HG02840 (cell line): ENCODE results near the gene GPR4.

Experiments
- ATAC-seq: cut with Tn5 transposase; IDR thresholded peaks from one replicate; pipeline ENCODE4 v1.9.1; 2021; ENCODE audit warnings: mild to moderate bottlenecking, moderate library complexity, moderate number of reproducible peaks; ENCODE audit not compliant: unreplicated experiment, low FRiP score

GPR4 gene

DNA sequence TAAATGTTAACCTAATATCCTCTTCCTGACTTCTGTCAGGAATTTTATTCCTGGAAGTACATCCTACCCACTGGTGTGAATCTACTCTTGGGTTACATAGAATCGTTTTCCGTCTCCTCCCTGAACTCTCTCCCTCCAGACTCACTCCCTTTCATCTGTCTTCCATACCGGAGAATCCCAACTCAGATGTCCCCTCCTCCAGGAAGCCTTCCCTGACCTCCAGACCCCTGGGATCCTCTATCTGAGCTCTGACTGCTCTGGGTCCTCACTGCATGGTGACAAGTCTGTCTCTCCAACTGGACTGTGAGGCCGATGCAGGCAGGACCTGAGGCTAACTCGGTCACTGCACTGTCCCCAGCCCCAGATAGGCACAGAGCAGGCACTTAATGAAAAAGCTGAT is 42.0 kb downstream of the GPR4 start:
- no peak for ATAC-seq

DNA sequence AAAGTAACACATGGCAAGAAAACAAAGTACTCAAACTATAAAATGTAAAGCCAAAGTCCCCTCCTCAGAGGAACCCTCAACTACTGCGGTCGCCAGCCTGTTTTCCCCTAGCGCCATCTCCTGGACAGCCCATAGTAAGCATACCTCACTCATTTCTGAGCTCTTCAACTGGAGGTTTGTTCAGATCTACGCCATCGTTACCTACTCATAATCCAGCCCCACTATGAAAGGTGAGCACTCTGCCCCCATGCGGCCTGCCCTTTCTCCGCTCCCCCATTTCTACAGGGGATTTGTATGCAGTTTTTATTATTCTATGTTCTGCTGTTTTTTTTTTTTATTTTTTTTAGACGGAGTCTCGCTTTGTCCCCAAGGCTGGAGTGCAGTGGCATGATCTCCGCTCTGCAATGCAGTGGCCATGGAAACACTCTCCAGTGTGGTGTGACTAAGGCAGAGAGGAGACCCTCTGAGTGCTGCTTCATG is 43.6 kb downstream of the GPR4 start:
- no peak for ATAC-seq

DNA sequence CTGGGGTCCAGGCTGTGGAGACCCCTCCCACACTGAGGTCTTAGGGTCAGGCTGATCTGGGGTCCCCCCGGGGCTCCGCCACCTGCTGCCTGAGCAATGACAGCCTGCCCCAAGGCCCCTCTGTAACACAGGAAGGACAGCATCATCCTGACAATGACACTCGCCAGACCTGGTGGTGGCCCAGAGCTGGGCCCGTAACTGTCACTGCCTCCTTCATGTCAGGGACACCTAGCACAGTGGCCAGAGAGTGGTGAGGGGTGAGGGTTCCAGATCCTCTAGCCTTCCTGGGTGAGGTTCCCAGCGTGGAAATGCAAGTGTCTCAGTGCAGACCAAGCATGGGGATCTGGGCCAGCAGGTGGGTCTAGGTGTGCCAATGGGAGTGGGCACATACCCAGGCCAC is 45.2 kb downstream of the GPR4 start:
- no peak for ATAC-seq

DNA sequence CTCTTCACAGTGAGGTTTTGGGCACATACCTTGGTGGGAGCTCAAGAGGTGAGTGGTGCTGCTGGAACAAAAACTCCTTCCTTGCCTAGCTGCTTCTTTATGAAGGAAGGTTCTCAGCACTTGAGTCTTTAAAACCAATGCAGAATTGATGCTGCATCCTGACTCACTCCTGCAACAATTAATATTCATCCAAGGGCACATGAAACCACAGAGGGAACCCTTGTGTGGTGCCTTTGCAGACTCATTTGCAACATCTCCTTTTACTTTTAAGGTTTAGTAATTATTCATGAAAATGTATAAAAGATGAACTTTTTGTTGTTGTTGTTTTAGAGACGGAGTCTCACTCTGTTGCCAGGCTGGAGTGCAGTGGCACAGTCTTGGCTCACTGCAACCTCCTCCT is 47.5 kb downstream of the GPR4 start:
- ATAC-seq: no peak

DNA sequence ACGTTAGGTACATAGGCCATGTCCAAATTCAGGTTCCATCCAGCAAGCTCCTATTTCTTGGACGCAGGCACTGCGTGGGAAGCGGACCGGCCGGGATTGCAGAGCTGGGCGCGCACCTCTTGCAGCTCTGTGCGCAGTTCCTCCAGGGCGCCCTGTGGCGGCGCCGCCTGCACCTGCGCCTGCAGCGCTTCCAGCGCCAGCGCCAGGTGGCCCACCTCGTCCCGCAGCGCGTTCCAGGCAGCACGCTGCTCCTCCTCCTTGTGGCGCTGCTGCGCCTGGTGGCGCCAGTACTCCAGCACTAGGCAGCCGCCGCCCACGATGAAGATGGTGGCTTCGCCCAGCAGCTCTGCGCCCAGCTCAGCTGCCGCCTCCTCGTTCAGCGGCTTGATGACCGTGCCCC is 48.5 kb downstream of the GPR4 start:
- ATAC-seq: no peak

DNA sequence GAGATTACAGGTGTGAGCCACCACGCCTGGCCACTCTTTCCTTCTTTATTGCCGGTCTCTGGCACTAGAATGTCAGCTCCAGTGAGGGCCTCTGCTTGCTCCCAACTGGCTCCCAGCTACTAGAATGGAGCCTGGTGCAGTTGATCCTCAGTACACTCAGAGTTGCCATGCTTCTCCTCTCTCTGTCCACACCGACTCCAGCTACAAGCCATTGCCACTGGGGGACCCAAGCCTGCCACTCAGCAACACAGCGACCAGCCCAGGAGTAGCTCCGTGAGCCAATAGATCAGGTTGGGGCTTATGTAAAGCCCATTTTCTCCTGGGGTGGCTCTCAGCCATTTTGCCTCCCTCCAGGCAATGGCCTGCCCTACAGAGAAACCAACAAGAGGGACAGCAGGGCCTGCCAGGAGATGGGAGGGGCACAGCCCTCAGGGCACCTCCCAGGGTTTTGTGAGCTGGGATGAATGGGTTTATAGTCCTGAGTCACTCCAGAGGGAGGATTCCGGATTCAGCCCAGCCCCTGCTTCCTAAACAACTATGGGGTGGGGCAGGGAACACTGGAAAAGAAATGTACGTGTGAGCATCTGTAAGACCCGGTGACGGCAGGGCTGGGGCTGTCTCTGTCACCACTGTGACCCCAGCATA is 53.9 kb downstream of the GPR4 start:
- ATAC-seq: no peak

DNA sequence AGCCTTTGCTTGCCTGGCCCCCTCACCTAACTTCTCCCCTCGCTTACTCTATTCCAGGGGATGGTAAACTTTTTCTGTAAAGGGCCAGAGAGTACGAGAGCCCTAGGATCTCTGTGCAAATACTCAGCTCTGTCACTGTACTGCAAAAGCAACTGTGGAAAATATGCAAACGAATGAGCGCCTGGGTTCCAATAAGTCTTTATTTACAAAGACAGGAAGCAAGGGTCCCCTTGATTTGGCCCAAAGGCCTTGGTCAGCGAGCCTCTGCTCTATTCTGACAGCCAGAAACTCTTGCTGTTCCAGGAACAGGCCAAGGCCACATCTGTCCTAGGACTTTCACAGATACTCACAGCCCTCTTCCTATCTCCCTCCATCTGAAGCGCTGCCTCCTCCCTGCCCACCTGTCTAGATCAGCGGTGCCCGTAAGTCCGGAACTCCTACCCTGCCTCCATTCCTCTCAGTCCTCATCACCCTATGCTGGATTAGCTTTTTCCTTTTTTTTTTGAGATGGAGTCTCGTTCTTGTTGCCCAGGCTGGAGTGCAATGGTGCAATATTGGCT is 54.7 kb downstream of the GPR4 start:
- ATAC-seq: no peak

DNA sequence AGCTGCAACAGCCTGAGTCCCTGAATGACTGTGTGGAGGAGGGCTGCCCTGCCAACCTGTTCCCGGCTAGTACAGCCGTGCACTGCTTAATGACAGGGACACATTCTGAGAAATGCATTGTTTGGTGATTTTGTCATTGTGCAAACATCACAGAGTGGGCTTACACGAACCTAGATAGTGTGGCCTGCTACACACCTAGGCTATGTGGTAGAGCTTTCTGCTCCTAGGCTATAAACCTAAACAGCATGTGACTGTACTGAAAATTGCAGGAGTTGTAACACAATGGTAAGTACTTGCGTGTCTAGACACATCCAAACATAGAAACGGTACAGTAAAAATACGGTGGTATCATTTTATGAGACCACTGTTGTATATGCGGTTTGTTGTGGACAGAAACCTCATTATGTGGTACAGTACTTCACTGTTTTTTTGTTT is 59.8 kb downstream of the GPR4 start:
- ATAC-seq: no peak
